MCF 10A (cell line): Measurements from ENCODE around the gene OR14C36. TPM values are rescaled to one million over a fixed set of nuclear protein-coding genes. Genes with fewer than 3 reads are reported as not detected.
"Not testable (repeated sequence)": the region's sequence is repeated elsewhere in the genome, so short reads cannot be mapped to it uniquely, and the experiment has no call there.

Source experiments
- Bru-seq: library from RNA; stranded (reverse); fragments of 400-500 nt; gene quantifications from one replicate; lab custom pipeline; 2021; lab: Mats Ljungman, UMichigan
- BruChase-seq, 2 experiments: library from RNA; stranded (reverse); fragments of 400-500 nt; gene quantifications; one replicate each; lab custom pipeline; 2021; lab: Mats Ljungman, UMichigan
- BruUV-seq: library from RNA; stranded (reverse); fragments of 400-500 nt; replicated peaks from 2 replicates; lab custom pipeline; 2021; lab: Mats Ljungman, UMichigan
- CTCF ChIA-PET: fragments of 300-600 bp; sonication (Branson Sonifier 250); formaldehyde crosslinking; extraction: SDS; loops from one replicate; lab custom pipeline; 2021; ENCODE audit warnings: antibody characterized with exemption, inconsistent platforms; lab: Yijun Ruan, JAX
- POLR2A ChIA-PET: fragments of 300-600, 350-650 bp; sonication (Branson Sonifier 250); formaldehyde crosslinking; extraction: SDS; loops from one replicate; lab custom pipeline; 2020; ENCODE audit warnings: antibody characterized with exemption, inconsistent platforms; lab: Yijun Ruan, JAX
- DNase-seq: peaks from one replicate; pipeline ENCODE4 v3.0.0-alpha.2; 2018; ENCODE audit not compliant: unreplicated experiment
- H3K27ac Mint-ChIP-seq: one replicate; pipeline ENCODE4 v1.8.0; 2022; ENCODE audit warnings: mild to moderate bottlenecking, low read depth, mixed read lengths; ENCODE audit not compliant: unreplicated experiment
- H3K27me3 Mint-ChIP-seq: one replicate; pipeline ENCODE4 v1.8.0; 2022; ENCODE audit warnings: mixed read lengths; ENCODE audit not compliant: insufficient read depth, unreplicated experiment
- H3K36me3 Mint-ChIP-seq: one replicate; pipeline ENCODE4 v1.8.0; 2022; ENCODE audit warnings: mild to moderate bottlenecking, moderate library complexity, mixed read lengths; ENCODE audit not compliant: insufficient read depth, unreplicated experiment
- H3K4me1 Mint-ChIP-seq: one replicate; pipeline ENCODE4 v1.8.0; 2022; ENCODE audit warnings: mixed read lengths; ENCODE audit not compliant: insufficient read depth, unreplicated experiment
- H3K4me3 Mint-ChIP-seq: one replicate; pipeline ENCODE4 v1.8.0; 2022; ENCODE audit warnings: mild to moderate bottlenecking, moderate library complexity, mixed read lengths; ENCODE audit not compliant: unreplicated experiment
- H3K9me3 Mint-ChIP-seq: one replicate; pipeline ENCODE4 v1.8.0; 2022; ENCODE audit warnings: mixed read lengths; ENCODE audit not compliant: unreplicated experiment
- intact Hi-C: fragments of 100-400 bp; cut with micrococcal nuclease; formaldehyde crosslinking; loops from 2 replicates; pipeline ENCODE4 v1.14.1; 2022
- long read RNA-seq: library from polyadenylated mRNA; stranded (forward); transcript quantifications from one replicate; pipeline ENCODE4 v2.0.0, GENCODE V29; 2022
- total RNA-seq: library from RNA; stranded (reverse); gene quantifications from 2 replicates; pipeline ENCODE4 v1.2.3, GENCODE V29; 2022
- TF ChIP-seq, protein P1 (sequence below): fragments of 200-600 bp; IDR thresholded peaks from one replicate; pipeline ENCODE4 v1.8.0; 2022; ENCODE audit warnings: antibody characterized with exemption, mild to moderate bottlenecking; ENCODE audit not compliant: unreplicated experiment

Gene OR14C36, protein sequence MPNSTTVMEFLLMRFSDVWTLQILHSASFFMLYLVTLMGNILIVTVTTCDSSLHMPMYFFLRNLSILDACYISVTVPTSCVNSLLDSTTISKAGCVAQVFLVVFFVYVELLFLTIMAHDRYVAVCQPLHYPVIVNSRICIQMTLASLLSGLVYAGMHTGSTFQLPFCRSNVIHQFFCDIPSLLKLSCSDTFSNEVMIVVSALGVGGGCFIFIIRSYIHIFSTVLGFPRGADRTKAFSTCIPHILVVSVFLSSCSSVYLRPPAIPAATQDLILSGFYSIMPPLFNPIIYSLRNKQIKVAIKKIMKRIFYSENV
- total RNA-seq (not detected in 2 replicates), Bru-seq, nascent RNA (not detected), BruChase-seq, experiment 1, labeled RNA remaining after a 6-hour chase (not detected), BruChase-seq, experiment 2, labeled RNA remaining after a 2-hour chase (not detected)
- long read RNA-seq, result 0 reads

DNA sequence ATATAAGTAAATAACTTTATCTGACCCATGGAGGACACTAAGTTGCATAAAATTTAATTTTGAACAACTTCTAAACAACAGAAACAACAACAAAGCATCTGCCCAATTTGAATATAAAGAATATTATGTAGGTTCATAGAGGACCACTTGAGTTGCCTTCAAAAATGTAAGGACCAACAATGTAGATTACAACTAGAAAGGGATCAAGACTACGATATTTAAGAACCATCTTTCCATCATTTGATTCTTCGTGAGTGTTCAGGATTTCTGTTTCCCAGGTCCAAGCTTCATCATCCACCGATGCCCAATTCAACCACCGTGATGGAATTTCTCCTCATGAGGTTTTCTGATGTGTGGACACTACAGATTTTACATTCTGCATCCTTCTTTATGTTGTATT is at the start of gene OR14C36:
TSS of gene OR14C36 (plus strand) at position 301 of the 400 bp plus-strand sequence. CDS start at position 301, 0 bp downstream.
- H3K4me3 Mint-ChIP-seq, result no peak within 1 kb of the TSS
- DNase-seq, result no peak
- CTCF ChIA-PET, result interaction anchor here (1.2 kb wide), 1 partner anchor 19 kb away, joined by 4 read pairs; no protein-coding TSS in a partner anchor
- intact Hi-C loops, result no loop called here
- H3K36me3 Mint-ChIP-seq, result no peaks in the 10 kb centered on the region
- TF ChIP-seq, protein P1, sequence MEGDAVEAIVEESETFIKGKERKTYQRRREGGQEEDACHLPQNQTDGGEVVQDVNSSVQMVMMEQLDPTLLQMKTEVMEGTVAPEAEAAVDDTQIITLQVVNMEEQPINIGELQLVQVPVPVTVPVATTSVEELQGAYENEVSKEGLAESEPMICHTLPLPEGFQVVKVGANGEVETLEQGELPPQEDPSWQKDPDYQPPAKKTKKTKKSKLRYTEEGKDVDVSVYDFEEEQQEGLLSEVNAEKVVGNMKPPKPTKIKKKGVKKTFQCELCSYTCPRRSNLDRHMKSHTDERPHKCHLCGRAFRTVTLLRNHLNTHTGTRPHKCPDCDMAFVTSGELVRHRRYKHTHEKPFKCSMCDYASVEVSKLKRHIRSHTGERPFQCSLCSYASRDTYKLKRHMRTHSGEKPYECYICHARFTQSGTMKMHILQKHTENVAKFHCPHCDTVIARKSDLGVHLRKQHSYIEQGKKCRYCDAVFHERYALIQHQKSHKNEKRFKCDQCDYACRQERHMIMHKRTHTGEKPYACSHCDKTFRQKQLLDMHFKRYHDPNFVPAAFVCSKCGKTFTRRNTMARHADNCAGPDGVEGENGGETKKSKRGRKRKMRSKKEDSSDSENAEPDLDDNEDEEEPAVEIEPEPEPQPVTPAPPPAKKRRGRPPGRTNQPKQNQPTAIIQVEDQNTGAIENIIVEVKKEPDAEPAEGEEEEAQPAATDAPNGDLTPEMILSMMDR, result no peak
- BruUV-seq, result no TSS peak
- no peaks in the 10 kb centered on the region for H3K27me3 Mint-ChIP-seq
- H3K9me3 Mint-ChIP-seq, result no peaks in the 10 kb centered on the region
- POLR2A ChIA-PET, result no interaction called here
- no peak within 1 kb of the TSS for H3K27ac Mint-ChIP-seq
- peaks cover 9% of the 10 kb centered on the region for H3K4me1 Mint-ChIP-seq

DNA sequence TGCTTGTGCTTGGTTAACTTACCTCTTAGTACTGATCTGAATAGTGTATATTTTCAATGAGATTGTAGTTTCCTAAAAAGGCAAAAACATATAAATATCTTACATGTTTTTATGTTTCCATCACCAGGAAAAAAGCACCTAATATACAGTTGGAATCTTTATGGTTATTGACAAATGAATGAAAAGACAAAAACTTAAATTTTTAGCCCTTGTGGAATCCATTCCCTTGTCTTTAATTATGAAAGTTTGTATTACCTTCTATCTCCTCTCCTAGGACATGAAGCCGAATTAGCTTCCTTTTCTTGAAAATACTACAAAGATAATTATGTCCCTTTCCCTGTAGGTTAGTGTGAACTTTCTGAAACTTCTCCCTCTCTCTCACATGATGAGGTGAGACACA is 45.3 kb upstream of the OR14C36 start, which contains the start of gene OR2T12:
TSS of gene OR2T12 (minus strand) at position 101 of the 400 bp plus-strand sequence. CDS start 7,846 bp downstream, outside the sequence.
- H3K9me3 Mint-ChIP-seq, result peaks cover 8% of the 10 kb centered on the region
- no TSS peak for BruUV-seq
- intact Hi-C loops, result no loop called here
- no peak within 1 kb of the TSS for H3K4me3 Mint-ChIP-seq
- POLR2A ChIA-PET, result no interaction called here
- H3K27me3 Mint-ChIP-seq, result no peaks in the 10 kb centered on the region
- H3K36me3 Mint-ChIP-seq, result no peaks in the 10 kb centered on the region
- no peaks in the 10 kb centered on the region for H3K4me1 Mint-ChIP-seq
- no peak within 1 kb of the TSS for H3K27ac Mint-ChIP-seq
- CTCF ChIA-PET, result interaction anchor here (0.5 to 0.6 kb wide), 2 partner anchors 1380 to 1852 kb away, joined by 3 read pairs; no protein-coding TSS in a partner anchor
- TF ChIP-seq, protein P1, result no peak
- DNase-seq, result no peak

DNA sequence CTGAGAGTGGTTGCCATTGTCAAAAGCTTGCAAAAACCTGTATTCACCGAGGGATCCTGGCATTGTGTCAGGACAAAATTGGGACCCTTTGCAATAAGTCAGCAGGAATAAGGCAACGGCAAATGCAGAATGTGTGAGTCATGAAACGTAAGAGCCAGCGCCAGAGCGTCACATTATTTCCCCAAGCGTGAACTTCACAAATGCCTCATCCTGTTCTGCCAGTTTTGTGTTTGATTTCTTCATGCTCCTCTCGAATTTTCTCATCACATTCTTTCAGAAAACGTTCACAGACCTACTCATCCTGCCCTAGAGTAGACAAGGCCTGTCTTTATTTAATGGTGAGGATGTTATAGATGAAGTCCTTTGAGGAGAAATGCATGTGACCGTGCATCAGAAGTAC is 42.9 kb upstream of the OR14C36 start:
- CTCF ChIA-PET, H3K4me1 Mint-ChIP-seq: not testable (repeated sequence)

DNA sequence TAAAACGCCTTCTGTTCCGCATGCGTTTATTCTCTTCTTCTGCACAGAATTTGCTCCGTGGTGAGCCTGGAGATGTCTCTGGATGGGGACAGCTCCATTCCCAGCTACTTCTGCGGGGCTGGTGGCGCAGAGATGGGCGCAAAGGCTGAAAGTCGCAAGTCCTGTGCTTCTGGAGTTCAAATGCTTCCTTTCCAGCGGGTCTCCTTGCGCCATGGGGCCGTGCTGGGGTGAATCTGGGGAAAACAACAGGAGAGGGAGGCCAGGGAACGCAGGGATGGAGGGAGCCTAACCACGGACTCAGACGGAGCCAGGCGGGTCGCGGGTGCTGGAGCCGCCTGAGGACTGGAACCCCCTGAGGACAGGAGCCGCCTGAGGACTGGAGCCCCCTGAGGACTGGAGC is 42.5 kb upstream of the OR14C36 start:
- no peak overlapping the region for H3K27ac Mint-ChIP-seq
- no peaks in the 10 kb centered on the region for H3K36me3 Mint-ChIP-seq
- TF ChIP-seq, protein P1, result no peak
- POLR2A ChIA-PET, result no interaction called here
- no peaks in the 10 kb centered on the region for H3K9me3 Mint-ChIP-seq
- intact Hi-C loops, result no loop called here
- no peak overlapping the region for H3K4me3 Mint-ChIP-seq
- no peaks in the 10 kb centered on the region for H3K27me3 Mint-ChIP-seq
- no peak for DNase-seq
- CTCF ChIA-PET, result no interaction called here
- BruUV-seq, result no TSS peak
- no peaks in the 10 kb centered on the region for H3K4me1 Mint-ChIP-seq

More for the DNA sequence above, 42.9 kb upstream of the OR14C36 start:
- intact Hi-C loops, H3K9me3 Mint-ChIP-seq, DNase-seq, BruUV-seq, H3K36me3 Mint-ChIP-seq, H3K4me3 Mint-ChIP-seq, POLR2A ChIA-PET, H3K27me3 Mint-ChIP-seq, H3K27ac Mint-ChIP-seq: not testable (repeated sequence)

DNA sequence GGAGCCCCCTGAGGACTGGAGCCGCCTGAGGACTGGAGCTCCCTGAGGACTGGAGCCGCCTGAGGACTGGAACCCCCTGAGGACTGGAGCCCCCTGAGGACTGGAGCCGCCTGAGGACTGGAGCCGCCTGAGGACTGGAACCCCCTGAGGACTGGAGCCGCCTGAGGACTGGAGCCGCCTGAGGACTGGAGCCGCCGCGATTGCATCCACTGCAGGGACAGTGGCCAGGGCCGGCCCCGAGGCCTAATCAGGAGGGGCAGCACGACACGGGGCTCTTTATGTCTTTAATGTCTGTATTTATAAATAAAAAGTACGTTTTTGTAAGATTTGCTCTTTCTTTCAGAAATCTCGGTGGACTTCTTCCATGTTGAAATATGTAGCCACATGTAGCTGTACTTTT is 41.8 kb upstream of the OR14C36 start:
- POLR2A ChIA-PET, result interaction anchor here (0.6 kb wide), 1 partner anchor 61 kb away, joined by 3 read pairs; no protein-coding TSS in a partner anchor
- H3K9me3 Mint-ChIP-seq, H3K36me3 Mint-ChIP-seq, CTCF ChIA-PET, H3K27ac Mint-ChIP-seq, BruUV-seq, H3K4me3 Mint-ChIP-seq, intact Hi-C loops, H3K4me1 Mint-ChIP-seq, DNase-seq, H3K27me3 Mint-ChIP-seq: not testable (repeated sequence)
